Measurements from ENCODE around the gene GRK5.

The GRK5 gene

GRCh38 chr10:119466076-119466475 is 258.7 kb downstream of the GRK5 start:
- peak overlapping the region in 1 of 5 donors; percentile 13 for H3K9ac ChIP-seq (ENCODE audit: low read length in 5 of 5)
- H3K4me3 ChIP-seq (ENCODE audit: low read depth in 1 of 5, low read length in 5 of 5), result no peak overlapping the region
- H3K27me3 ChIP-seq (ENCODE audit: control insufficient read depth in 5 of 5, insufficient read depth in 4 of 5, low read length in 5 of 5), result peaks cover 0 to 12% (median 2%) of the 10 kb centered on the region in 5 donors
- peaks cover 0 to 7% (median 0%) of the 10 kb centered on the region in 5 donors for H3K4me1 ChIP-seq (ENCODE audit: control insufficient read depth in 5 of 5, insufficient read depth in 5 of 5, low read length in 5 of 5)
- peaks cover 0 to 6% (median 0%) of the 10 kb centered on the region in 5 donors for H3K9me3 ChIP-seq (ENCODE audit: control insufficient read depth in 5 of 5, low read length in 5 of 5)
- H3K36me3 ChIP-seq (ENCODE audit: control insufficient read depth in 5 of 5, insufficient read depth in 5 of 5, low read length in 5 of 5), result no peaks in the 10 kb centered on the region
- H3K27ac ChIP-seq (ENCODE audit: low read depth, low read length), result no peak overlapping the region

- H3K9me3 ChIP-seq (ENCODE audit: control insufficient read depth in 5 of 5, low read length in 5 of 5), result peaks cover 0 to 6% (median 0%) of the 10 kb centered on the region in 5 donors
- no peaks in the 10 kb centered on the region for H3K36me3 ChIP-seq (ENCODE audit: control insufficient read depth in 5 of 5, insufficient read depth in 5 of 5, low read length in 5 of 5)
- no peak overlapping the region for H3K9ac ChIP-seq (ENCODE audit: low read length in 5 of 5)
- no peak overlapping the region for H3K27ac ChIP-seq (ENCODE audit: low read depth, low read length)
- H3K27me3 ChIP-seq (ENCODE audit: control insufficient read depth in 5 of 5, insufficient read depth in 4 of 5, low read length in 5 of 5), result peaks cover 0 to 12% (median 2%) of the 10 kb centered on the region in 5 donors
- peaks cover 0 to 7% (median 0%) of the 10 kb centered on the region in 5 donors for H3K4me1 ChIP-seq (ENCODE audit: control insufficient read depth in 5 of 5, insufficient read depth in 5 of 5, low read length in 5 of 5)
- H3K4me3 ChIP-seq (ENCODE audit: low read depth in 1 of 5, low read length in 5 of 5), result no peak overlapping the region
Measured at GRCh38 chr10:119466655-119467054, 259.3 kb downstream of the GRK5 start.

DNA sequence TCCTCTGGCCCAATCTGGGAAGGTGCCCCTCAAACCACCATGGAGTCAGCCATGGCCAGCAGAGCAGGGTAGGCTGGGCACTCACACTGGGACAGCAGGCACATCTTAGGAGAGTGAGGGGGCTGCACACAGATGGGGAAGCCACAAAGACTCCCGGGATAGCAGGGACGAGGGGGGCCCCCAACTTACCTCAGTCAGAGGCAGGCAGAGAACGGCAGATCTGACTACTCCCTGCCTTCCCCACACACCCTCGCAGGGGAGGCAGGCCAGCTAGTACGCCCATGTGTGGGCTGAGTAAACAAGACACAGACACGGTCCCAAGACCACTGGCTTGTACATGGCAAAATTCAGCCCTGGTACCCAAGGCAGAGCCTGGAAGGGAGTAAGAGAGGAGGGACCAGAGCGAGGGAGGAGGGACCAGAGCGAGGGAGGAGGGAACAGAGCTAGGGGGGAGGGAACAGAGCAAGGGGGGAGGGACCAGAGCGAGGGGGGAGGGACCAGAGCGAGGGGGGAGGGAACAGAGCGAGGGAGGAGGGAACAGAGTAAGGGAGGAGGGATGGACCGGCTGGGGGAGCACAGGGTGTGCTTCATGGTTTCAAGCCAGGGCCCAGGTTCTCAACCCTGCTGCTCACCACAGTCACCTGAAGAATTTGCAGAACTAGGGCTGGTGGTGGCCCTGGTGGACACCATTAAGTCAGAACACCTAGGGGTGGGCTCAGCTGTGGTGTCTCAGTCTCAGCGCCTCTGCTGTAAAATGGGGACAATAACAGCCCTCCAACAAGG is 261.4 kb downstream of the GRK5 start:
- Histone ChIP-seq H3K27ac (ENCODE audit: low read depth, low read length) (no peak overlapping the region), H3K36me3 (ENCODE audit: control insufficient read depth in 5 of 5, insufficient read depth in 5 of 5, low read length in 5 of 5) (no peaks in the 10 kb centered on the region), H3K4me3 (ENCODE audit: low read depth in 1 of 5, low read length in 5 of 5) (no peak overlapping the region), H3K9ac (ENCODE audit: low read length in 5 of 5) (no peak overlapping the region), H3K9me3 (ENCODE audit: control insufficient read depth in 5 of 5, low read length in 5 of 5) (peaks cover 0 to 4% (median 0%) of the 10 kb centered on the region in 5 donors), H3K4me1 (ENCODE audit: control insufficient read depth in 5 of 5, insufficient read depth in 5 of 5, low read length in 5 of 5) (peaks cover 0 to 7% (median 0%) of the 10 kb centered on the region in 5 donors), H3K27me3 (ENCODE audit: control insufficient read depth in 5 of 5, insufficient read depth in 4 of 5, low read length in 5 of 5) (peaks cover 0 to 12% (median 2%) of the 10 kb centered on the region in 5 donors)

DNA sequence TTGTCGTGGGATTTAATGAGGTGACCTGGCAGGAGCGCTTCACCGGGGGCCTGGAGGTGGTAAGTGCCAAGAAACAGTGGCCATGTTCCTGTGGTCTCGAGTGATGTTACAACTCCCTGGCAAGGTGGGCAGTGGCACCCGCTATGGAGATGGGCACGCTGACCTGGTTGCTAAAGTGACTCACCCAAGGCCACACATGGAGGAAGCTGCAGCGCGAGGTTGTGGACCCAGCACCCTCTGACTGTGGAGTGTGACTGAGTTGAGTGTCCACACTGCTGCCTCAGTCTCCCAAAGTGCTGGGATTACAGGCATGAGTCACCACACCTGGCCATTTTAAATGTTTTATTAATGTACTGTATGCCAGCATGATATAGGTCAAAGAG is 261.9 kb downstream of the GRK5 start:
- no peaks in the 10 kb centered on the region for H3K36me3 ChIP-seq (ENCODE audit: control insufficient read depth in 5 of 5, insufficient read depth in 5 of 5, low read length in 5 of 5)

DNA sequence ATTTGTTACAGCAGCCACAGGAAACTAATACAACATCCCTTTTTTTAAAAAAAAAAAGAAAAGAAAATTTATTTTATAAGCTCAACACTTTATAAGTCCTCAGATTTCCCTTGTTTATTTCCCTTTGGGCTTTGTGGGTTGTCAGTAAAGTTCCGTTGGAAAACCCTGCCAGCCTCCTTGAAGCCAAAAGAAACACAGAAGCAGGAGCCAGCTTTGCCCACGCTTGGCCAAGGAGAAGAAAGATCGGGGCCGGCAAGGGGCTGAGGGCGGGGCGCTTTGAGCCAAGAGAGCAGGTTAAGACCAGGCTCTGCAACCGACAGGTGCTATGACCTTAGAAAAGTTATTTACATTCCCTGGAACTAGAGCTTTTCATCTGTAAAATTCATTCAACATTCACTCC is 262.5 kb downstream of the GRK5 start:
- H3K36me3 ChIP-seq (ENCODE audit: control insufficient read depth in 5 of 5, insufficient read depth in 5 of 5, low read length in 5 of 5), result no peaks in the 10 kb centered on the region
- peaks cover 0 to 7% (median 0%) of the 10 kb centered on the region in 5 donors for H3K4me1 ChIP-seq (ENCODE audit: control insufficient read depth in 5 of 5, insufficient read depth in 5 of 5, low read length in 5 of 5)
- H3K4me3 ChIP-seq (ENCODE audit: low read depth in 1 of 5, low read length in 5 of 5), result no peak overlapping the region

More for the DNA sequence above, 261.9 kb downstream of the GRK5 start:
- H3K27ac ChIP-seq (ENCODE audit: low read depth, low read length), result no peak overlapping the region
- H3K9me3 ChIP-seq (ENCODE audit: control insufficient read depth in 5 of 5, low read length in 5 of 5), result peaks cover 0 to 4% (median 0%) of the 10 kb centered on the region in 5 donors
- H3K27me3 ChIP-seq (ENCODE audit: control insufficient read depth in 5 of 5, insufficient read depth in 4 of 5, low read length in 5 of 5), result peaks cover 0 to 12% (median 2%) of the 10 kb centered on the region in 5 donors
- no peak overlapping the region for H3K9ac ChIP-seq (ENCODE audit: low read length in 5 of 5)
- H3K4me1 ChIP-seq (ENCODE audit: control insufficient read depth in 5 of 5, insufficient read depth in 5 of 5, low read length in 5 of 5), result peaks cover 0 to 7% (median 0%) of the 10 kb centered on the region in 5 donors
- H3K4me3 ChIP-seq (ENCODE audit: low read depth in 1 of 5, low read length in 5 of 5), result no peak overlapping the region

GRCh38 chr10:119470920-119471702 is 263.7 kb downstream of the GRK5 start:
- H3K4me3 ChIP-seq (ENCODE audit: low read depth in 1 of 5, low read length in 5 of 5), result no peak overlapping the region
- H3K9ac ChIP-seq (ENCODE audit: low read length in 5 of 5), result no peak overlapping the region
- peaks cover 0 to 4% (median 0%) of the 10 kb centered on the region in 5 donors for H3K9me3 ChIP-seq (ENCODE audit: control insufficient read depth in 5 of 5, low read length in 5 of 5)
- peaks cover 0 to 8% (median 3%) of the 10 kb centered on the region in 5 donors for H3K27me3 ChIP-seq (ENCODE audit: control insufficient read depth in 5 of 5, insufficient read depth in 4 of 5, low read length in 5 of 5)
- H3K36me3 ChIP-seq (ENCODE audit: control insufficient read depth in 5 of 5, insufficient read depth in 5 of 5, low read length in 5 of 5), result no peaks in the 10 kb centered on the region
- H3K4me1 ChIP-seq (ENCODE audit: control insufficient read depth in 5 of 5, insufficient read depth in 5 of 5, low read length in 5 of 5), result peaks cover 0 to 6% (median 0%) of the 10 kb centered on the region in 5 donors
- no peak overlapping the region for H3K27ac ChIP-seq (ENCODE audit: low read depth, low read length)

More for the DNA sequence above, 262.5 kb downstream of the GRK5 start:
- Histone ChIP-seq H3K9me3 (ENCODE audit: control insufficient read depth in 5 of 5, low read length in 5 of 5) (peaks cover 0 to 4% (median 0%) of the 10 kb centered on the region in 5 donors), H3K27me3 (ENCODE audit: control insufficient read depth in 5 of 5, insufficient read depth in 4 of 5, low read length in 5 of 5) (peaks cover 0 to 12% (median 2%) of the 10 kb centered on the region in 5 donors), H3K9ac (ENCODE audit: low read length in 5 of 5) (no peak overlapping the region), H3K27ac (ENCODE audit: low read depth, low read length) (no peak overlapping the region)

- H3K27me3 ChIP-seq (ENCODE audit: control insufficient read depth in 5 of 5, insufficient read depth in 4 of 5, low read length in 5 of 5), result peaks cover 0 to 17% (median 9%) of the 10 kb centered on the region in 5 donors
- peaks cover 0 to 4% (median 0%) of the 10 kb centered on the region in 5 donors for H3K9me3 ChIP-seq (ENCODE audit: control insufficient read depth in 5 of 5, low read length in 5 of 5)
- H3K27ac ChIP-seq (ENCODE audit: low read depth, low read length), result no peak overlapping the region
- no peaks in the 10 kb centered on the region for H3K36me3 ChIP-seq (ENCODE audit: control insufficient read depth in 5 of 5, insufficient read depth in 5 of 5, low read length in 5 of 5)
- no peak overlapping the region for H3K4me3 ChIP-seq (ENCODE audit: low read depth in 1 of 5, low read length in 5 of 5)
- H3K9ac ChIP-seq (ENCODE audit: low read length in 5 of 5), result no peak overlapping the region
- no peaks in the 10 kb centered on the region for H3K4me1 ChIP-seq (ENCODE audit: control insufficient read depth in 5 of 5, insufficient read depth in 5 of 5, low read length in 5 of 5)
Measured at GRCh38 chr10:119473771-119474170, 266.4 kb downstream of the GRK5 start.

DNA sequence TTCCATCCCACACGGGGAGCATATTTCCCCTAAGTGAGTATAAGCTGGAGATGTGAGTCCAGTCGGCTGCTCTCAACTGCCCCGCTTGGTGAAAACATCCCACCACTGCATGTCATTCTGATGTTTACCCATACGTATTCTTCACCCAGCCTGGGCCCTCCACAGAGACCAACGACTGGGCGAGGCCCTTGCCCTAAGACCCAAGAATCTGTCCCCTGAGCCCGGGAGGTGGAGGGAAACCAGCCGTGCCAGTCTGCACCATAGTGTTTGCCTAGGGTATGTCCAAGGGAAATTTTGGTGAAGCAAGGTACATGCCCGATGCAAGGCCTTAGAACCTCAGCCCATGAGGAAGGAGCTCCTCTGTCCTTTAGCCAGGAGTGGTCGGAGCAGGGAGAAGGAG is 267.2 kb downstream of the GRK5 start:
- Histone ChIP-seq H3K9ac (ENCODE audit: low read length in 5 of 5) (no peak overlapping the region), H3K4me1 (ENCODE audit: control insufficient read depth in 5 of 5, insufficient read depth in 5 of 5, low read length in 5 of 5) (no peaks in the 10 kb centered on the region), H3K27ac (ENCODE audit: low read depth, low read length) (no peak overlapping the region), H3K36me3 (ENCODE audit: control insufficient read depth in 5 of 5, insufficient read depth in 5 of 5, low read length in 5 of 5) (no peaks in the 10 kb centered on the region), H3K4me3 (ENCODE audit: low read depth in 1 of 5, low read length in 5 of 5) (no peak overlapping the region), H3K27me3 (ENCODE audit: control insufficient read depth in 5 of 5, insufficient read depth in 4 of 5, low read length in 5 of 5) (peaks cover 3 to 17% (median 9%) of the 10 kb centered on the region in 5 donors), H3K9me3 (ENCODE audit: control insufficient read depth in 5 of 5, low read length in 5 of 5) (no peaks in the 10 kb centered on the region)

GRCh38 chr10:119477444-119477843 is 270.1 kb downstream of the GRK5 start:
- no peak overlapping the region for H3K4me3 ChIP-seq (ENCODE audit: low read depth in 1 of 5, low read length in 5 of 5)

More at GRCh38 chr10:119477444-119477843, 270.1 kb downstream of the GRK5 start:
- Histone ChIP-seq H3K27me3 (ENCODE audit: control insufficient read depth in 5 of 5, insufficient read depth in 4 of 5, low read length in 5 of 5) (peaks cover 5 to 17% (median 9%) of the 10 kb centered on the region in 5 donors), H3K36me3 (ENCODE audit: control insufficient read depth in 5 of 5, insufficient read depth in 5 of 5, low read length in 5 of 5) (no peaks in the 10 kb centered on the region), H3K27ac (ENCODE audit: low read depth, low read length) (no peak overlapping the region), H3K4me1 (ENCODE audit: control insufficient read depth in 5 of 5, insufficient read depth in 5 of 5, low read length in 5 of 5) (no peaks in the 10 kb centered on the region), H3K9me3 (ENCODE audit: control insufficient read depth in 5 of 5, low read length in 5 of 5) (no peaks in the 10 kb centered on the region), H3K9ac (ENCODE audit: low read length in 5 of 5) (no peak overlapping the region)
